Calu3 (cell line): Measurements from ENCODE around the gene EMP2. TPM values are rescaled to one million over a fixed set of nuclear protein-coding genes. Genes with fewer than 3 reads are reported as not detected.

Source experiments
- BruUV-seq: library from RNA; stranded (reverse); fragments of 400-500 nt; replicated peaks from 2 replicates; lab custom pipeline; 2021; lab: Mats Ljungman, UMichigan
- CTCF ChIA-PET: fragments of 300-600 bp; sonication (Branson Sonifier 250); formaldehyde crosslinking; loops from one replicate; lab custom pipeline; 2022; ENCODE audit warnings: antibody characterized with exemption; lab: Charles Lee
- DNase-seq: peaks from one replicate; pipeline ENCODE4 v3.0.0; 2022
- H3K27ac Mint-ChIP-seq: one replicate; pipeline ENCODE4 v1.8.0; 2022; ENCODE audit warnings: mixed read lengths; ENCODE audit not compliant: unreplicated experiment
- H3K27me3 Mint-ChIP-seq: one replicate; pipeline ENCODE4 v1.8.0; 2022; ENCODE audit warnings: mixed read lengths; ENCODE audit not compliant: unreplicated experiment
- H3K36me3 Mint-ChIP-seq: one replicate; pipeline ENCODE4 v1.8.0; 2022; ENCODE audit warnings: mild to moderate bottlenecking, moderate library complexity, mixed read lengths; ENCODE audit not compliant: insufficient read depth, unreplicated experiment
- H3K4me1 Mint-ChIP-seq: one replicate; pipeline ENCODE4 v1.8.0; 2022; ENCODE audit warnings: mild to moderate bottlenecking, low read depth, mixed read lengths; ENCODE audit not compliant: unreplicated experiment
- H3K4me3 Mint-ChIP-seq: one replicate; pipeline ENCODE4 v1.8.0; 2022; ENCODE audit warnings: mild to moderate bottlenecking, low read depth, moderate library complexity, mixed read lengths; ENCODE audit not compliant: unreplicated experiment
- H3K9me3 Mint-ChIP-seq: one replicate; pipeline ENCODE4 v1.8.0; 2022; ENCODE audit warnings: low read depth, mixed read lengths; ENCODE audit not compliant: unreplicated experiment
- intact Hi-C: fragments of 100-400 bp; cut with micrococcal nuclease; formaldehyde crosslinking; loops from one replicate; pipeline ENCODE4 v1.10.0; 2022; ENCODE audit not compliant: unreplicated experiment
- total RNA-seq: library from RNA; stranded (reverse); gene quantifications from 2 replicates; pipeline ENCODE4 v1.2.3, GENCODE V29; 2022
- TF ChIP-seq, protein P1 (sequence below): fragments of 200-600 bp; IDR thresholded peaks from one replicate; pipeline ENCODE4 v1.8.0; 2022; ENCODE audit warnings: antibody characterized with exemption; ENCODE audit not compliant: unreplicated experiment

EMP2 gene
- total RNA-seq, 1 experiment from 2014 or later: 73.9 TPM

DNA sequence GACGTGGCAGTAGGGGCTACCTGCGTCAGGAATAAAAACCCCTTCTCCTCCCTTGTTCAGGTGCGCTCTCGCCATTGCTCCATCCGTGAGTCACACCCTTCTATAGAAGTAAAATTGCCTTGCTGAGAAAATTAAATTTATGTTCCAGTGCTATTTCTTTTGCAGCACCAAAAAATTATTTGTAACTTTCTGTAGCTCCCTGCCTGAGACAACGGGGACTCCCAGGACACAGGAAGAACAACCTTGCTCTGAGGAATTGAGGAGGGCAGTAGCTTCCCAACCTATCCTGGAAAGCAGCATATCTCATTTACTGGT lies 85.4 kb downstream of the EMP2 start:
- peaks cover 12% of the 10 kb centered on the region for H3K9me3 Mint-ChIP-seq
- no peaks in the 10 kb centered on the region for H3K4me1 Mint-ChIP-seq
- no TSS peak for BruUV-seq
- no peak overlapping the region for H3K4me3 Mint-ChIP-seq
- no peaks in the 10 kb centered on the region for H3K36me3 Mint-ChIP-seq
- no peaks in the 10 kb centered on the region for H3K27me3 Mint-ChIP-seq
- no peak for DNase-seq
- CTCF ChIA-PET: no interaction called here
- no peak overlapping the region for H3K27ac Mint-ChIP-seq
- TF ChIP-seq, protein P1, sequence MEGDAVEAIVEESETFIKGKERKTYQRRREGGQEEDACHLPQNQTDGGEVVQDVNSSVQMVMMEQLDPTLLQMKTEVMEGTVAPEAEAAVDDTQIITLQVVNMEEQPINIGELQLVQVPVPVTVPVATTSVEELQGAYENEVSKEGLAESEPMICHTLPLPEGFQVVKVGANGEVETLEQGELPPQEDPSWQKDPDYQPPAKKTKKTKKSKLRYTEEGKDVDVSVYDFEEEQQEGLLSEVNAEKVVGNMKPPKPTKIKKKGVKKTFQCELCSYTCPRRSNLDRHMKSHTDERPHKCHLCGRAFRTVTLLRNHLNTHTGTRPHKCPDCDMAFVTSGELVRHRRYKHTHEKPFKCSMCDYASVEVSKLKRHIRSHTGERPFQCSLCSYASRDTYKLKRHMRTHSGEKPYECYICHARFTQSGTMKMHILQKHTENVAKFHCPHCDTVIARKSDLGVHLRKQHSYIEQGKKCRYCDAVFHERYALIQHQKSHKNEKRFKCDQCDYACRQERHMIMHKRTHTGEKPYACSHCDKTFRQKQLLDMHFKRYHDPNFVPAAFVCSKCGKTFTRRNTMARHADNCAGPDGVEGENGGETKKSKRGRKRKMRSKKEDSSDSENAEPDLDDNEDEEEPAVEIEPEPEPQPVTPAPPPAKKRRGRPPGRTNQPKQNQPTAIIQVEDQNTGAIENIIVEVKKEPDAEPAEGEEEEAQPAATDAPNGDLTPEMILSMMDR: no peak
- intact Hi-C loops: no loop called here

DNA sequence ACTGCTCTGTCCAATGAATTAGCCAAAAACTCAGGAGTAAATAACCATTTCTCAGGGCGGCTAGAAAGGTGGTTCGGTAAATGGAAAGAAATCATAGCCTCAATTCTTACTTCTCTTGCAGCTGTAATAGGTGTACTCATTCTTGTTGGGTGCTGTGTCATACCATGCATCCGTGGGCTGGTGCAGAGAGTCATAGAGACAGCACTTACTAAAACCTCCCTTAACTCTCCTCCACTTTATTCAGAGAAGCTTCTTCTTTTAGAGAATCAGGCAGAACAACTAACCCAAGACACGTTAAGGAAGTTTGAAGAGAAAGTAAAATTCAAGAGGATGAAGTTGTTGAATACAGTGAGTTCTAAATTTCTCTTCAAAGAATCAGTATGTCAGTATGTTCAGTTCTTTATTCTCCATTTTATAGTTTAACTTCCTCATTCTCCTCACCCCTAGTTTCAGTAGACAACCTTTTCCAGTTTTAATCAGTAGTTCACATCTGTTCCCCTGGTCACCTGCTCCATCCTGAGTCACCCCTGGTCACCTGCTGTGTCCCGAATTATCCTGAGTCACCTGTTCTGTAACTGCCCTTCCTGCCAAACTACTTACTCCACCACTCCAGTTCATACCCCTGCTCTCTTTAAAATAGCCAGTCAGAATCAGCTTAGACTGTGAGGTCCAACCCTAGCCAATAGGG lies 85.9 kb downstream of the EMP2 start:
- Mint-ChIP-seq H3K9me3 (peaks cover 12% of the 10 kb centered on the region), H3K27me3 (no peaks in the 10 kb centered on the region), H3K4me1 (no peaks in the 10 kb centered on the region), H3K36me3 (no peaks in the 10 kb centered on the region), H3K27ac (no peak overlapping the region), H3K4me3 (no peak overlapping the region)
- intact Hi-C loops: no loop called here
- no TSS peak for BruUV-seq
- CTCF ChIA-PET: no interaction called here
- no peak for DNase-seq
- TF ChIP-seq, protein P1: no peak

DNA sequence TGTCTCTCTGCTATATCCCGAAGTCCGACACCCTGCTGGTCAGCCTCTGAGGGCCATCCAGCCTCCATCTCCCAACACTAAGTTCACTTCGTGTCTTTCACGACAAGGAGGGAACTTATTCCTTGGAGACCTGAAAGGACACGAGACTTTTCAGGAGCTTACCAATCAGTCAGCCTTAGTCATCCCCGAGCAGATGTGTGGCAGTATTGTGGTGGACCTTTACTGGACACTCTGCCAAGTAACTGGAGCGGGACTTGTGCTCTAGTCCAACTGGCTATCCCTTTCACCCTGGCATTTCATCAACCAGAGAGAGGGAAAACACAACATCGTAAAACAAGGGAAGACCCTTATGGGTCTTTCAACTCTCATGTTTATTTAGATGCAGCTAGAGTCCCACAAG lies 87.1 kb downstream of the EMP2 start:
- peaks cover 12% of the 10 kb centered on the region for H3K9me3 Mint-ChIP-seq
- BruUV-seq: no TSS peak
- no peaks in the 10 kb centered on the region for H3K27me3 Mint-ChIP-seq
- no peak for DNase-seq
- no peak overlapping the region for H3K4me3 Mint-ChIP-seq
- CTCF ChIA-PET: interaction anchor here (0.6 kb wide), 1 partner anchor 17 kb away, joined by 4 read pairs; no protein-coding TSS in a partner anchor
- TF ChIP-seq, protein P1: no peak
- no peaks in the 10 kb centered on the region for H3K4me1 Mint-ChIP-seq
- intact Hi-C loops: no loop called here
- no peaks in the 10 kb centered on the region for H3K36me3 Mint-ChIP-seq
- H3K27ac Mint-ChIP-seq: no peak overlapping the region

DNA sequence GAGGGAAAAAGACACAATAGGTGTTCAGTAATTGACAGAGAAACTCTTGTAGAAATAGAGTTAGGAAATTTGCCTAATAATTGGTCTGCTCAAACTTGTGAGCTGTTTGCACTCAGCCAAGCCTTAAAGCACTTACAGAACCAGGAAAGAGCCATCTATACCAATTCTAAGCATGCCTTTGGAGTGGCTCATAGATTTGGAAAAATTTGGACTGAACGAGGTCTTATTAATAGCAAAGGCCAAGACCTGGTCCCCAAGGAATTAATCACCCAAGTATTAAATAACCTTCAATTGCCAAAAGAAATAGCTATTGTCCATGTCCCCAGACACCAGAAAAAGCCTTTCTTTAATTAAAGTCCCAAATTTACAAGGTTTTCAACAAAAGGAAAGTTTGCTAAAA lies 90.3 kb downstream of the EMP2 start:
- no TSS peak for BruUV-seq
- CTCF ChIA-PET: no interaction called here
- H3K4me1 Mint-ChIP-seq: peaks cover 9% of the 10 kb centered on the region

More for the DNA sequence above, 90.3 kb downstream of the EMP2 start:
- Mint-ChIP-seq H3K4me3 (no peak overlapping the region), H3K27me3 (no peaks in the 10 kb centered on the region), H3K36me3 (no peaks in the 10 kb centered on the region), H3K27ac (no peak overlapping the region), H3K9me3 (peaks cover 9% of the 10 kb centered on the region)
- DNase-seq: no peak
- intact Hi-C loops: no loop called here
- TF ChIP-seq, protein P1: no peak
